H9 (cell line): Measurements from ENCODE around the gene CAPSL. TPM values are rescaled to one million over a fixed set of nuclear protein-coding genes. Genes with fewer than 3 reads are reported as not detected.

Experiments used
- DNase-seq: peaks from one replicate; pipeline ENCODE4 v3.0.0-alpha.2; 2017
- H2AFZ ChIP-seq: one replicate; pipeline ENCODE4 v1.6.1; 2013; ENCODE audit warnings: mild to moderate bottlenecking, low read length, control low read depth, moderate library complexity
- H2AK5ac ChIP-seq: 2 replicates; pipeline ENCODE4 v1.6.1; 2013; ENCODE audit warnings: low read length, control low read depth, mixed read lengths; ENCODE audit not compliant: insufficient read length
- H2BK120ac ChIP-seq: one replicate; pipeline ENCODE4 v1.6.1; 2013; ENCODE audit warnings: low read depth, mild to moderate bottlenecking, low read length, control low read depth, inconsistent platforms; ENCODE audit not compliant: poor library complexity, severe bottlenecking
- H2BK12ac ChIP-seq: 2 replicates; pipeline ENCODE4 v1.6.1; 2013; ENCODE audit warnings: low read length, control low read depth, mixed read lengths, low read depth; ENCODE audit not compliant: insufficient read length
- H2BK15ac ChIP-seq: 2 replicates; pipeline ENCODE4 v1.6.1; 2013; ENCODE audit warnings: low read depth, low read length, control low read depth
- H2BK20ac ChIP-seq: one replicate; pipeline ENCODE4 v1.6.1; 2013; ENCODE audit warnings: low read depth, mild to moderate bottlenecking, low read length, control low read depth, inconsistent platforms; ENCODE audit not compliant: poor library complexity, severe bottlenecking
- H2BK5ac ChIP-seq: 2 replicates; pipeline ENCODE4 v1.6.1; 2013; ENCODE audit warnings: low read length, control low read depth, mixed read lengths; ENCODE audit not compliant: insufficient read length
- H3K14ac ChIP-seq: 2 replicates; pipeline ENCODE4 v1.6.1; 2013; ENCODE audit warnings: low read length, control low read depth; ENCODE audit not compliant: insufficient read depth
- H3K18ac ChIP-seq: 2 replicates; pipeline ENCODE4 v1.6.1; 2013; ENCODE audit warnings: low read depth, mild to moderate bottlenecking, mixed read lengths, low read length, control low read depth; ENCODE audit not compliant: insufficient read length
- H3K23ac ChIP-seq: 2 replicates; pipeline ENCODE4 v1.6.1; 2013; ENCODE audit warnings: low read length, control low read depth, mixed read lengths, low read depth; ENCODE audit not compliant: insufficient read length
- H3K23me2 ChIP-seq: 2 replicates; pipeline ENCODE4 v1.6.1; 2013; ENCODE audit warnings: low read depth, mild to moderate bottlenecking, mixed read lengths, low read length, control low read depth; ENCODE audit not compliant: insufficient read length, poor library complexity, severe bottlenecking
- H3K27ac ChIP-seq: 2 replicates; pipeline ENCODE4 v1.5.1; 2013; ENCODE audit warnings: low read length, control low read depth, mixed read lengths, low read depth; ENCODE audit not compliant: insufficient read length
- H3K27me3 ChIP-seq: 2 replicates; pipeline ENCODE4 v1.6.1; 2013; ENCODE audit warnings: low read length, control low read depth, inconsistent platforms; ENCODE audit not compliant: insufficient read depth
- H3K4ac ChIP-seq: 2 replicates; pipeline ENCODE4 v1.6.1; 2013; ENCODE audit warnings: low read depth, mild to moderate bottlenecking, control low read depth, inconsistent platforms, low read length, moderate library complexity
- H3K4me1 ChIP-seq: 2 replicates; pipeline ENCODE4 v1.6.1; 2013; ENCODE audit warnings: low read length, control low read depth, inconsistent platforms; ENCODE audit not compliant: insufficient read depth
- H3K4me2 ChIP-seq: 2 replicates; pipeline ENCODE4 v1.6.1; 2013; ENCODE audit warnings: low read length, control low read depth, mixed read lengths; ENCODE audit not compliant: insufficient read length, insufficient read depth
- H3K56ac ChIP-seq: 2 replicates; pipeline ENCODE4 v1.6.1; 2013; ENCODE audit warnings: low read depth, mild to moderate bottlenecking, mixed read lengths, low read length, control low read depth; ENCODE audit not compliant: insufficient read length
- H3K79me1 ChIP-seq: 2 replicates; pipeline ENCODE4 v1.6.1; 2013; ENCODE audit warnings: low read depth, mild to moderate bottlenecking, moderate library complexity, low read length, control low read depth, inconsistent platforms; ENCODE audit not compliant: insufficient read depth, poor library complexity, severe bottlenecking
- H3K79me2 ChIP-seq: 2 replicates; pipeline ENCODE4 v1.6.1; 2013; ENCODE audit warnings: low read length, control low read depth, inconsistent platforms; ENCODE audit not compliant: insufficient read depth
- H3K9ac ChIP-seq: 2 replicates; pipeline ENCODE4 v1.6.1; 2013; ENCODE audit warnings: low read length, control low read depth, mixed read lengths; ENCODE audit not compliant: insufficient read length; ENCODE audit errors: extremely low read depth
- H3K9me3 ChIP-seq: one replicate; pipeline ENCODE4 v1.6.1; 2013; ENCODE audit warnings: low read depth, low read length, inconsistent platforms; ENCODE audit not compliant: control insufficient read depth
- H3T11ph ChIP-seq: one replicate; pipeline ENCODE4 v1.6.1; 2013; ENCODE audit warnings: mild to moderate bottlenecking, low read length, control low read depth, inconsistent platforms
- H4K20me1 ChIP-seq: one replicate; pipeline ENCODE4 v1.6.1; 2013; ENCODE audit not compliant: control insufficient read depth, insufficient read length, insufficient read depth
- H4K5ac ChIP-seq: 2 replicates; pipeline ENCODE4 v1.6.1; 2013; ENCODE audit warnings: low read depth, mild to moderate bottlenecking, mixed read lengths, low read length, control low read depth; ENCODE audit not compliant: insufficient read length
- H4K8ac ChIP-seq: replicated peaks from 2 replicates; pipeline ENCODE4 v1.6.1; 2013; ENCODE audit warnings: low read length, control low read depth, mixed read lengths, low read depth; ENCODE audit not compliant: insufficient read length
- H4K91ac ChIP-seq: 2 replicates; pipeline ENCODE4 v1.6.1; 2013; ENCODE audit warnings: low read depth, mild to moderate bottlenecking, moderate library complexity, mixed read lengths, low read length, control low read depth; ENCODE audit not compliant: insufficient read length
- H3K27ac Mint-ChIP-seq, 3 experiments: 2 replicates in 2 of 3; 3 replicates in 1 of 3; pipeline ENCODE4 v1.8.0; 2020 to 2021; ENCODE audit warnings: mixed read lengths in 3 of 3, mild to moderate bottlenecking in 1 of 3, moderate library complexity in 1 of 3
- H3K27me3 Mint-ChIP-seq: 2 replicates; pipeline ENCODE4 v1.8.0; 2021; ENCODE audit warnings: low read depth, mild to moderate bottlenecking, moderate library complexity, mixed read lengths
- H3K36me3 Mint-ChIP-seq, 3 experiments: 2 replicates in 2 of 3; 3 replicates in 1 of 3; pipeline ENCODE4 v1.8.0; 2020 to 2021; ENCODE audit warnings: low read depth in 3 of 3, mixed read lengths in 3 of 3; ENCODE audit not compliant: insufficient read depth in 1 of 3
- H3K4me1 Mint-ChIP-seq, 2 experiments: 2 replicates each; pipeline ENCODE4 v1.8.0; 2020; ENCODE audit warnings: mixed read lengths in 2 of 2
- H3K4me3 Mint-ChIP-seq, 2 experiments: 2 replicates in 1 of 2; 3 replicates in 1 of 2; pipeline ENCODE4 v1.8.0; 2020 to 2021; ENCODE audit warnings: mild to moderate bottlenecking in 2 of 2, mixed read lengths in 2 of 2, moderate library complexity in 1 of 2
- H3K9me3 Mint-ChIP-seq, 2 experiments: 2 replicates in 1 of 2; 3 replicates in 1 of 2; pipeline ENCODE4 v1.8.0; 2020; ENCODE audit warnings: mild to moderate bottlenecking in 2 of 2, mixed read lengths in 2 of 2, moderate library complexity in 1 of 2
- CTCF ChIP-seq: fragments of 200-600 bp; sonication (generic); conservative IDR thresholded peaks from 3 replicates; pipeline ENCODE4 v1.8.0; 2021; ENCODE audit warnings: antibody characterized with exemption, mild to moderate bottlenecking
- WGBS: extraction: QIAGEN DNeasy Blood & Tissue Kit; methylation state at CpG from one replicate; pipeline ENCODE4 v1.1.7; 2013; ENCODE audit warnings: missing lambda C conversion rate, low lambda C conversion rate, mixed read lengths; ENCODE audit not compliant: insufficient read length; ENCODE audit errors: extremely low coverage; 5-methylcytosine and 5-hydroxymethylcytosine counted together
- total RNA-seq: library from RNA; stranded (reverse); gene quantifications from 2 replicates; pipeline ENCODE4 v1.2.1, GENCODE V29; 2021

The CAPSL gene
- total RNA-seq, 1 experiment from 2014 or later = not detected

GRCh38 chr5:35862126-35862525 lies 76.3 kb downstream of the CAPSL start:
- Histone ChIP-seq H4K5ac (no peak overlapping the region), H2BK12ac (no peak overlapping the region), H4K91ac (no peak overlapping the region), H3K18ac (no peak overlapping the region), H3K9me3 (no peaks in the 10 kb centered on the region), H4K20me1 (no peaks in the 10 kb centered on the region), H3K4me1 (peaks cover 8% of the 10 kb centered on the region; the same call in 1 of the 2 replicates), H2AFZ (no peak overlapping the region), H4K8ac (no peak overlapping the region), H3K27me3 (no peaks in the 10 kb centered on the region), H3K23ac (no peak overlapping the region), H2BK5ac (no peak overlapping the region), H3K27ac (no peak overlapping the region), H2BK120ac (no peak overlapping the region), H3K9ac (no peak overlapping the region), H3K14ac (no peak overlapping the region), H3K4me2 (no peak overlapping the region), H2AK5ac (no peak overlapping the region), H2BK15ac (no peak overlapping the region), H2BK20ac (no peak overlapping the region), H3K79me1 (no peaks in the 10 kb centered on the region), H3K79me2 (no peaks in the 10 kb centered on the region), H3K4ac (no peak overlapping the region), H3K23me2 (no peaks in the 10 kb centered on the region), H3K56ac (no peak overlapping the region), H3T11ph (no peak overlapping the region)
- no peak for TF ChIP-seq CTCF
- peaks cover 3% of the 10 kb centered on the region for H3K27me3 Mint-ChIP-seq
- H3K36me3 Mint-ChIP-seq = no peaks in the 10 kb centered on the region
- no CpG with 5 or more reads among the region's 2 CpGs for WGBS
- peaks cover 22 to 34% of the 10 kb centered on the region in 2 experiments for H3K4me1 Mint-ChIP-seq
- no peak overlapping the region for H3K4me3 Mint-ChIP-seq
- DNase-seq = no peak
- peaks cover 2 to 3% of the 10 kb centered on the region in 2 experiments; a peak in 3 of 5 replicates for H3K9me3 Mint-ChIP-seq
- no peak overlapping the region for H3K27ac Mint-ChIP-seq
